Spleen (tissue), 11 donors: Measurements from ENCODE around the gene EFCAB8. TPM values are rescaled to one million over a fixed set of nuclear protein-coding genes. Genes with fewer than 3 reads are reported as not detected.
"Not testable (repeated sequence)": the region's sequence is repeated elsewhere in the genome, so short reads cannot be mapped to it uniquely, and the experiment has no call there.

Experiments
- DNase-seq: peaks from one replicate; pipeline ENCODE4 v3.0.0-alpha.2; 2020
- H3K27ac ChIP-seq, 8 donors: fragments of 200-600 bp; sonication (generic) in 7 of 8; 1 replicate in 4 of 8; 2 replicates in 4 of 8; pipeline versions ENCODE4 v1.5.0 to v1.8.0; 2016 to 2021; ENCODE audit warnings: inconsistent platforms in 4 of 8, mild to moderate bottlenecking in 4 of 8, moderate library complexity in 1 of 8
- H3K27me3 ChIP-seq, 7 donors: fragments of 200-600 bp; sonication (generic) in 6 of 7; replicated peaks in 1 of 7; 1 replicate in 4 of 7; 2 replicates in 3 of 7; pipeline versions ENCODE4 v1.5.0 to v1.8.0; 2016 to 2021; ENCODE audit warnings: inconsistent platforms in 3 of 7, mild to moderate bottlenecking in 1 of 7
- H3K36me3 ChIP-seq, 6 donors: fragments of 200-600 bp; sonication (generic) in 5 of 6; 1 replicate in 4 of 6; 2 replicates in 2 of 6; pipeline versions ENCODE4 v1.5.0 to v1.8.0; 2016 to 2021; ENCODE audit warnings: inconsistent platforms in 2 of 6
- H3K4me1 ChIP-seq, 6 donors: fragments of 200-600 bp; sonication (generic) in 5 of 6; 1 replicate in 3 of 6; 2 replicates in 3 of 6; pipeline versions ENCODE4 v1.5.0 to v1.8.0; 2016 to 2021; ENCODE audit warnings: inconsistent platforms in 3 of 6
- H3K4me3 ChIP-seq, 8 donors: fragments of 200-600 bp; sonication (generic) in 7 of 8; 1 replicate in 4 of 8; 2 replicates in 4 of 8; pipeline versions ENCODE4 v1.5.0 to v1.8.0; 2016 to 2021; ENCODE audit warnings: inconsistent platforms in 4 of 8, mild to moderate bottlenecking in 4 of 8, moderate library complexity in 2 of 8
- H3K9me3 ChIP-seq, 8 donors: fragments of 200-600 bp; sonication (generic) in 7 of 8; 1 replicate in 4 of 8; 2 replicates in 4 of 8; pipeline versions ENCODE4 v1.5.0 to v1.8.0; 2016 to 2021; ENCODE audit warnings: inconsistent platforms in 4 of 8
- POLR2A ChIP-seq, 3 donors: fragments of 450-650 bp; IDR thresholded peaks; one replicate each; pipeline ENCODE4 v1.5.1; 2017; ENCODE audit warnings: antibody characterized with exemption in 3 of 3, mild to moderate bottlenecking in 1 of 3
- POLR2AphosphoS5 ChIP-seq, 3 donors: sonication (generic); formaldehyde crosslinking; IDR thresholded peaks; one replicate each; pipeline ENCODE4 v1.5.1; 2017; ENCODE audit warnings: antibody characterized with exemption in 3 of 3
- WGBS, 5 donors: extraction: QIAGEN DNeasy Blood & Tissue Kit in 3 of 5; methylation state at CpG; one replicate each; pipeline versions ENCODE4 v1.1.5 to v1.1.7; 2013 to 2018; 5-methylcytosine and 5-hydroxymethylcytosine counted together
- intact Hi-C: fragments of 100-400 bp; cut with DNase I; formaldehyde crosslinking; loops from one replicate; pipeline ENCODE4 v1.15.0; 2023; ENCODE audit warnings: low total_unique reads
- polyA plus RNA-seq, 3 donors: library from polyadenylated mRNA; stranded (reverse); fragments of 200-250 nt; gene quantifications; one replicate each; pipeline ENCODE4 v1.2.1, GENCODE V29; 2013
- total RNA-seq, 7 donors: library from RNA; depleted of rRNA in 3 of 7; stranded (reverse); fragments of >200 nt in 3 of 7; fragmentation: NEBNext Ultra II Directional in 4 of 7; extraction: Animal tissue kit (Norgen Biotek cat#: 25700) in 4 of 7; gene quantifications; one replicate each; pipeline versions ENCODE4 v1.1.0 to v1.2.1, GENCODE V29; 2016 to 2021
- TF ChIP-seq, protein P1 (sequence below), 11 experiments: fragments of 200-600 bp in 7 of 11; fragments of 450-650 bp in 4 of 11; sonication (generic) in 4 of 11; IDR thresholded peaks in 8 of 11; conservative IDR thresholded peaks in 3 of 11; 1 replicate in 7 of 11; 2 replicates in 4 of 11; pipeline versions ENCODE4 v1.4.0 to v1.8.0; 2016 to 2021; ENCODE audit warnings: antibody characterized with exemption in 11 of 11, inconsistent platforms in 4 of 11, mild to moderate bottlenecking in 1 of 11
- donor health status: healthy with polysubstance abuse.
- donor health status: DM: no; HTN: no; CAD: no; lungs with moderate emphysema.
- donor health status: DM: no; HTN: no; CAD: no.
- donor health status: Bipolar disorder and iron deficiency.
- donor health status: healthy.
- donor health status: DM: no; HTN: no; CAD: no.
- donor health status: DM: yes; HTN: yes; CAD: no.

Gene EFCAB8
- total and polyA plus RNA-seq, 10 donors: 0.06 to 4.2 (median 1.0) TPM

DNA sequence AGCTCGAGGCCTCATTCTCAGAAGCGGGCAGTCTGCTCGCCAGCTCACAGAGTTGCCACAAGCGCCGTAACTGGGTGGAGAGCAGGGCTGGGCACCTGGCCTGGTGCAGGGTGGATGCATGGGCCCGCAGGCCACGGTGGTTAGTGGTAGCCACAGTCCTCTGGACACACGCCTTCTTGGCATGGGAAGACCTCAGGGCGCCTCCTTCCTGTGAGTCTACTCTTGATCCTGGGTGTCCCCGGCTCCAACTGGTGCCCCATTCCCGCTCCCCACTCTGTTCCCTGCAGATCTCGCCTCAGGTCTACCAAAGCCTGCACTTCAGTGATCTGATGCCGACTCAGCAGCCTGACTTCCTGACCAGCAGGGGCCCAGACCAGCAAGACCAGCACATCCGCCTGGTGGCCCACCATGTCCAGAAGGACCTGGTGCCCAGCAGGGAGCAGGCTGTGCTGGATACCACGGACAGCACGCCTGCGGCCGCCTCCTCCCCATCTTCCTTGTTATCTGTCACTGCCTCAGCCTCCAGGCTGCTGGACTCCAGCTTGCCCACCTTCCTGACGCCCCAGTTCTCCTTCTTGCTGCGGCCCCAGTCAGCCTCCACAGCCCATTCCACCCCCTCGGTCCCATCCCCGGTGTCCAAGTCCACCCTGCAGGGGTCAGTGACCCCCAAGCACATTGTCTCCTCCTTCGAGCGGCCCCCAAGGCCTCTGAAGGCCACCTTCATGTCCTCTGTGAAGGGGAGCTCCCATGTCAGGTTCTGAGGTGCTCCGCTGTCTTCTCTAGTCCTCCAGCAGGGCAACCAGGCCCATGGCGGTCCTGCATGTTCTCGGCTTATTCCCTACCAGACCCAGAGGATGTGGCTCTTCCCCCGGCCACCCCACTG lies 102.4 kb downstream of the EFCAB8 start:
- intact Hi-C loops: no loop called here
- TF ChIP-seq, protein P1, sequence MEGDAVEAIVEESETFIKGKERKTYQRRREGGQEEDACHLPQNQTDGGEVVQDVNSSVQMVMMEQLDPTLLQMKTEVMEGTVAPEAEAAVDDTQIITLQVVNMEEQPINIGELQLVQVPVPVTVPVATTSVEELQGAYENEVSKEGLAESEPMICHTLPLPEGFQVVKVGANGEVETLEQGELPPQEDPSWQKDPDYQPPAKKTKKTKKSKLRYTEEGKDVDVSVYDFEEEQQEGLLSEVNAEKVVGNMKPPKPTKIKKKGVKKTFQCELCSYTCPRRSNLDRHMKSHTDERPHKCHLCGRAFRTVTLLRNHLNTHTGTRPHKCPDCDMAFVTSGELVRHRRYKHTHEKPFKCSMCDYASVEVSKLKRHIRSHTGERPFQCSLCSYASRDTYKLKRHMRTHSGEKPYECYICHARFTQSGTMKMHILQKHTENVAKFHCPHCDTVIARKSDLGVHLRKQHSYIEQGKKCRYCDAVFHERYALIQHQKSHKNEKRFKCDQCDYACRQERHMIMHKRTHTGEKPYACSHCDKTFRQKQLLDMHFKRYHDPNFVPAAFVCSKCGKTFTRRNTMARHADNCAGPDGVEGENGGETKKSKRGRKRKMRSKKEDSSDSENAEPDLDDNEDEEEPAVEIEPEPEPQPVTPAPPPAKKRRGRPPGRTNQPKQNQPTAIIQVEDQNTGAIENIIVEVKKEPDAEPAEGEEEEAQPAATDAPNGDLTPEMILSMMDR (IDR thresholded peaks at IDR 0.05 in 8 of 11, conservative IDR thresholded peaks at IDR 0.05 in 3 of 11): no peak
- no peak for TF ChIP-seq POLR2A (IDR thresholded peaks at IDR 0.05)
- TF ChIP-seq POLR2AphosphoS5 (IDR thresholded peaks at IDR 0.05): no peak
- WGBS, 5 donors: 85 to 90% (median 88%) methylated on average over 25 to 28 of the region's 28 CpGs

DNA sequence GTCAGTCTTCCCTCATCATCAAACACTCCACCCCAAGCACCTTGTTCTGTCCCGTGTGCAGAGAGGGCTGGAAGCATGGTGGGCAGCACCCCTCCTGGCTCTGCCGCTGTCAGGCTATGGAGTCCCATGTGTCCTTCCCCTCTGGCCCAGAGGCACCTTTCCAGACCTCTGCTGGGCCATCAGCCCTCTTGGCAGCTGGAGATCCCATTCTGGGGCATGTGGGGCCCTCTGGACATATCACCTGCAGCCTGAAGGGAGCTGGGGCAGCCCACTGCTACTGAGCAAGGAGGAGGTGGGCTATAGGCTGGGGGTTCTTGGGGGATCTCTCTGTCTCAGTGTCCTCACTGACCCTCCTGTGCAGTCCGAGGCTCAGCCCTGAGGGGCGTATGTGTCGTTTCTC lies 103.3 kb downstream of the EFCAB8 start:
- WGBS, 5 donors: 80 to 91% (median 90%) methylated on average over 5 of the region's 5 CpGs
- Histone ChIP-seq H3K4me3 (no peak overlapping the region), H3K27me3 (no peaks in the 10 kb centered on the region), H3K36me3 (no peaks in the 10 kb centered on the region), H3K4me1 (peaks cover 6 to 20% (median 19%) of the 10 kb centered on the region in 6 donors), H3K9me3 (peaks cover 3 to 18% (median 15%) of the 10 kb centered on the region in 8 donors), H3K27ac (no peak overlapping the region)
- no peak for DNase-seq
- intact Hi-C loops: no loop called here
- TF ChIP-seq, protein P1 (IDR thresholded peaks at IDR 0.05 in 8 of 11, conservative IDR thresholded peaks at IDR 0.05 in 3 of 11): no peak
- no peak for TF ChIP-seq POLR2AphosphoS5 (IDR thresholded peaks at IDR 0.05)
- no peak for TF ChIP-seq POLR2A (IDR thresholded peaks at IDR 0.05)

More for the DNA sequence above, 102.4 kb downstream of the EFCAB8 start:
- peak; percentile 73 for DNase-seq
- H3K27me3 ChIP-seq: no peaks in the 10 kb centered on the region
- peaks cover 7 to 28% (median 25%) of the 10 kb centered on the region in 8 donors for H3K9me3 ChIP-seq
- peaks cover 5 to 11% (median 10%) of the 10 kb centered on the region in 6 donors for H3K4me1 ChIP-seq
- H3K27ac ChIP-seq: no peak overlapping the region
- no peak overlapping the region for H3K4me3 ChIP-seq
- no peaks in the 10 kb centered on the region for H3K36me3 ChIP-seq

DNA sequence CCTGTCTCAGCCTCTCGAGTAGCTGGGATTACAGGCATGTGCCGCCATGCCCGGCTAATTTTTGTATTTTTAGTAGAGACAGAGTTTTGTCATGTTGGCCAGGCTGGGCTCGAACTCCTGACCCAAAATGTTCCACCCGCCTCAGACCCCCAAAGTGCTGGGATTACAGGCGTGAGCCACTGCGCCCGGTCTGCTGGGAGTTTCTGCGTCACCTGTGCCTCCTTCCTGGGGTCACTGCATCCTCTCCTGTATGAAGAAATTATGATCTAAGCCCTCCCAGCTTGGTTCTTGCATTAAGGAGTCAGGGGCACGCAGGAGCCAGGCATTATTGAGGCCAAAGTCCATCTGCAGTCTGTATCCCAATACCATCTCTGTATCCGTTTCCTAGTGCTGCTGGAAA lies 103.9 kb downstream of the EFCAB8 start:
- intact Hi-C loops, H3K27me3 ChIP-seq, H3K36me3 ChIP-seq, DNase-seq, H3K4me3 ChIP-seq, H3K27ac ChIP-seq: not testable (repeated sequence)
- WGBS, 5 donors: 89 to 94% (median 92%) methylated on average over 11 of the region's 11 CpGs
- H3K9me3 ChIP-seq: peaks cover 0 to 12% (median 9%) of the 10 kb centered on the region in 8 donors
- peaks cover 6 to 26% (median 25%) of the 10 kb centered on the region in 6 donors for H3K4me1 ChIP-seq

DNA sequence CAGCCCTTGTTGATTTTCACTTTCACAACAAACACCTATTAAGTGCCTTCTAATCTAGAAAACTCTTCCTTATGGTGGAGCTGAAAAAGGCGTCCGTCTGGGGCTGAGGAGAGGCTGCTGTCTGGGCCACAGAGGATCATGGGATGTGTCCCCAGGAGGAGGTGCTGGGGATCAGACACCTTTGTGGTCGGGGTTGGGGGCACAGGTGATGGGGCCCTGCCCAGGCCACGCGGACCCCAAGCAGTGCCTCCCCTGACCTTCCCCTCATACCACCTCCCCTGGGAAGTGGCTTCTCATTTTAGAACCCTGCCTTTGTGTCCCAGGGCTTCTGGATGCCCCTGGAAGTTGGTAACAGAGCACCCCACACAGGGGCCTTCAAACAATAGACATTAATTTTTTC lies 104.5 kb downstream of the EFCAB8 start:
- WGBS, 5 donors: 78 to 85% (median 83%) methylated on average over 5 of the region's 5 CpGs
- Histone ChIP-seq H3K27me3 (no peaks in the 10 kb centered on the region), H3K27ac (no peak overlapping the region), H3K36me3 (no peaks in the 10 kb centered on the region), H3K4me1 (peaks cover 6 to 32% (median 31%) of the 10 kb centered on the region in 6 donors), H3K4me3 (no peak overlapping the region), H3K9me3 (peaks cover 0 to 7% (median 4%) of the 10 kb centered on the region in 8 donors)
- TF ChIP-seq, protein P1 (IDR thresholded peaks at IDR 0.05 in 8 of 11, conservative IDR thresholded peaks at IDR 0.05 in 3 of 11): no peak
- DNase-seq: peak; percentile 63
- intact Hi-C loops: no loop called here
